ENCODE measurements around the gene CLIP3. TPM values are rescaled to one million over a fixed set of nuclear protein-coding genes. Genes with fewer than 3 reads are reported as not detected.

The CLIP3 gene
- total and polyA plus RNA-seq, 9 donors = 16.1 to 91.3 (median 54.9) TPM

DNA sequence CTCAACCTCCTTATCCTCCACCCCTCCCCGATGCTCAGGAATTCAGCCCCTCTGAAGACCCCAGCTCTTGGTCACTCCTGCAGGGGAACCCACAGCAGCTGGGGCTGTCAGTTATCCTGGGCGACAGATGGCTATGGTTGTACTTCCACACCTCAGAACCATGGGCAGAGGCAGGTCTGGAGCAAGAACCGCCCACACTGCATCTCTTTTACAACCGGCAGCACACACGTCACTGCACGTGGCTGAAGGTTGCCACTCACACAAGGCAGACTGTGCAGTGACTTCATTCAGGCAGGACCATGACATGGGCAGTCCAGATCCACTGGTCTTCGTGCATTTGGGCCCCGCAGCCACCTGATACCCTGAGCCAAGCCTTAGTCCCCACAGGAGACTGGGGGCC, 59.2 kb downstream of the CLIP3 start:
- DNase-seq = no peak
- Histone ChIP-seq H3K4me3 (no peak overlapping the region), H3K9me3 (no peaks in the 10 kb centered on the region), H3K36me3 (no peaks in the 10 kb centered on the region), H3K27ac (no peak overlapping the region), H3K4me1 (ENCODE audit: insufficient read depth) (no peaks in the 10 kb centered on the region), H3K27me3 (no peaks in the 10 kb centered on the region)
- intact Hi-C loops (cut with DNase I) = no loop called here
- TF ChIP-seq POLR2A (IDR thresholded peaks at IDR 0.05) = no peak
- 33 to 44% (median 44%) methylated on average over 8 of the region's 8 CpGs for WGBS, 3 donors

DNA sequence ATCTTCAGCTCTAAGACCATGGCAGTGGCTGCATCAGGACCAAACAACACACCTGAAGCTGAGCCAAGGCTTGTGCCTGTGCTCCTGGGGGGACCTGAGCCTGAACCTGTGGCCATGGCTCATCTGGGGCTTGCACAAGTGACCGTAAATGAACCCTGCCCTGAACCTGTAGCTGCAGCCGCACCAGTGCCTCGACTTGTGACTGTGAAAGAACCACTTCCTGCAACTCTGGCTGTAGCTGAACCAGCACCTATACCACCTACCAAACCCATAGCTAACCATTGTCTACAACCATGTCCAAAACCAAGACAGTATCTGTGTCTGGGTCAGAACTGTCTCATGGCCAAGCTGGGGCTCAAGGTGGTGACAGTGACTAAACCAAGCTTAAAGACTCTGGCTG, 65.9 kb downstream of the CLIP3 start:
- H3K4me1 ChIP-seq (ENCODE audit: insufficient read depth) = no peaks in the 10 kb centered on the region
- H3K4me3 ChIP-seq = no peak overlapping the region

More for the DNA sequence above, 65.9 kb downstream of the CLIP3 start:
- 75 to 79% (median 79%) methylated on average over 3 of the region's 3 CpGs for WGBS, 3 donors
- no peak for DNase-seq
- Histone ChIP-seq H3K36me3 (no peaks in the 10 kb centered on the region), H3K27ac (no peak overlapping the region), H3K9me3 (no peaks in the 10 kb centered on the region), H3K27me3 (no peaks in the 10 kb centered on the region)
- intact Hi-C loops (cut with DNase I) = no loop called here
- TF ChIP-seq EP300 (IDR thresholded peaks at IDR 0.05) (no peak), POLR2A (IDR thresholded peaks at IDR 0.05) (no peak)
- TF ChIP-seq, protein P1, sequence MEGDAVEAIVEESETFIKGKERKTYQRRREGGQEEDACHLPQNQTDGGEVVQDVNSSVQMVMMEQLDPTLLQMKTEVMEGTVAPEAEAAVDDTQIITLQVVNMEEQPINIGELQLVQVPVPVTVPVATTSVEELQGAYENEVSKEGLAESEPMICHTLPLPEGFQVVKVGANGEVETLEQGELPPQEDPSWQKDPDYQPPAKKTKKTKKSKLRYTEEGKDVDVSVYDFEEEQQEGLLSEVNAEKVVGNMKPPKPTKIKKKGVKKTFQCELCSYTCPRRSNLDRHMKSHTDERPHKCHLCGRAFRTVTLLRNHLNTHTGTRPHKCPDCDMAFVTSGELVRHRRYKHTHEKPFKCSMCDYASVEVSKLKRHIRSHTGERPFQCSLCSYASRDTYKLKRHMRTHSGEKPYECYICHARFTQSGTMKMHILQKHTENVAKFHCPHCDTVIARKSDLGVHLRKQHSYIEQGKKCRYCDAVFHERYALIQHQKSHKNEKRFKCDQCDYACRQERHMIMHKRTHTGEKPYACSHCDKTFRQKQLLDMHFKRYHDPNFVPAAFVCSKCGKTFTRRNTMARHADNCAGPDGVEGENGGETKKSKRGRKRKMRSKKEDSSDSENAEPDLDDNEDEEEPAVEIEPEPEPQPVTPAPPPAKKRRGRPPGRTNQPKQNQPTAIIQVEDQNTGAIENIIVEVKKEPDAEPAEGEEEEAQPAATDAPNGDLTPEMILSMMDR (IDR thresholded peaks at IDR 0.05) = no peak

Other genes starting within 250 kb of the CLIP3 start
- under 1 TPM in 1 of 7 donors, not detected in 6; 0.41 TPM for gene PRODH2, start 220.0 kb downstream of the CLIP3 start, total RNA-seq
- gene PRODH2, start 220.0 kb downstream of the CLIP3 start, polyA plus RNA-seq = not detected
- gene NPHS1, start 180.4 kb downstream of the CLIP3 start, total RNA-seq = 1 to 10 TPM in 1 of 7 donors, under 1 TPM in 1, not detected in 5; 0.12 to 1.0 TPM
- gene NPHS1, start 180.4 kb downstream of the CLIP3 start, polyA plus RNA-seq = under 1 TPM in 1 of 2 donors, not detected in 1; 0.01 TPM
- under 1 TPM in 2 of 7 donors, not detected in 5; 0.12 to 0.15 TPM for gene KIRREL2, start 176.0 kb downstream of the CLIP3 start, total RNA-seq
- under 1 TPM; 0.02 to 0.05 TPM for gene KIRREL2, start 176.0 kb downstream of the CLIP3 start, polyA plus RNA-seq
- gene APLP1, start 164.3 kb downstream of the CLIP3 start, total RNA-seq = 10 to 100 TPM in 1 of 7 donors, 1 to 10 TPM in 3, under 1 TPM in 3; 0.55 to 10.1 (median 1.5) TPM
- 1 to 10 TPM; 1.6 to 3.0 TPM for gene APLP1, start 164.3 kb downstream of the CLIP3 start, polyA plus RNA-seq
- gene NFKBID, start 132.3 kb downstream of the CLIP3 start, total RNA-seq = 10 to 100 TPM; 10.4 to 23.7 (median 14.6) TPM
- 1 to 10 TPM; 4.8 to 5.0 TPM for gene NFKBID, start 132.3 kb downstream of the CLIP3 start, polyA plus RNA-seq
- 1 to 10 TPM in 6 of 7 donors, under 1 TPM in 1; 0.92 to 6.3 (median 5.5) TPM for gene HCST, start 130.3 kb downstream of the CLIP3 start, total RNA-seq
- 1 to 10 TPM; 8.5 to 9.2 TPM for gene HCST, start 130.3 kb downstream of the CLIP3 start, polyA plus RNA-seq
- 10 to 100 TPM in 6 of 7 donors, 1 to 10 TPM in 1; 9.2 to 41.5 (median 31.4) TPM for gene TYROBP, start 124.6 kb downstream of the CLIP3 start, total RNA-seq
- gene TYROBP, start 124.6 kb downstream of the CLIP3 start, polyA plus RNA-seq = 100 to 1,000 TPM in 1 of 2 donors, 10 to 100 TPM in 1; 55.1 to 135 TPM
- 10 to 100 TPM; 10.6 to 31.2 (median 21.9) TPM for gene LRFN3, start 96.5 kb downstream of the CLIP3 start, total RNA-seq
- gene LRFN3, start 96.5 kb downstream of the CLIP3 start, polyA plus RNA-seq = 10 to 100 TPM in 1 of 2 donors, 1 to 10 TPM in 1; 6.4 to 13.4 TPM
- 10 to 100 TPM; 17.0 to 78.6 (median 20.2) TPM for gene SDHAF1, start 37.7 kb downstream of the CLIP3 start, total RNA-seq
- gene SDHAF1, start 37.7 kb downstream of the CLIP3 start, polyA plus RNA-seq = 10 to 100 TPM; 11.2 to 21.6 TPM
- gene SYNE4, start 24.1 kb downstream of the CLIP3 start, total RNA-seq = 1 to 10 TPM in 4 of 7 donors, under 1 TPM in 3; 0.43 to 2.6 (median 1.7) TPM
- under 1 TPM; 0.37 to 0.48 TPM for gene SYNE4, start 24.1 kb downstream of the CLIP3 start, polyA plus RNA-seq
- 10 to 100 TPM; 12.7 to 25.5 (median 18.6) TPM for gene ALKBH6, start 18.7 kb downstream of the CLIP3 start, total RNA-seq
- gene ALKBH6, start 18.7 kb downstream of the CLIP3 start, polyA plus RNA-seq = 10 to 100 TPM; 17.7 to 18.3 TPM
- gene THAP8, start 21.4 kb upstream of the CLIP3 start, total RNA-seq = 1 to 10 TPM; 5.3 to 7.9 (median 6.5) TPM
- 1 to 10 TPM; 1.9 to 5.9 TPM for gene THAP8, start 21.4 kb upstream of the CLIP3 start, polyA plus RNA-seq
- gene WDR62, start 22.0 kb upstream of the CLIP3 start, total RNA-seq = 1 to 10 TPM in 2 of 7 donors, under 1 TPM in 5; 0.24 to 1.0 (median 0.69) TPM
- under 1 TPM; 0.18 to 0.51 TPM for gene WDR62, start 22.0 kb upstream of the CLIP3 start, polyA plus RNA-seq
- not detected for gene OVOL3, start 78.3 kb upstream of the CLIP3 start, total RNA-seq
- not detected for gene OVOL3, start 78.3 kb upstream of the CLIP3 start, polyA plus RNA-seq
- 10 to 100 TPM; 61.4 to 84.8 (median 70.0) TPM for gene POLR2I, start 82.0 kb upstream of the CLIP3 start, total RNA-seq
- 10 to 100 TPM; 49.4 to 73.8 TPM for gene POLR2I, start 82.0 kb upstream of the CLIP3 start, polyA plus RNA-seq
- gene TBCB, start 82.6 kb upstream of the CLIP3 start, total RNA-seq = 100 to 1,000 TPM in 6 of 7 donors, 10 to 100 TPM in 1; 94.3 to 160 (median 144) TPM
- 100 to 1,000 TPM; 124 to 175 TPM for gene TBCB, start 82.6 kb upstream of the CLIP3 start, polyA plus RNA-seq
- gene CAPNS1, start 107.2 kb upstream of the CLIP3 start, total RNA-seq = 100 to 1,000 TPM in 6 of 7 donors, 10 to 100 TPM in 1; 69.4 to 571 (median 488) TPM
- 100 to 1,000 TPM; 424 to 783 TPM for gene CAPNS1, start 107.2 kb upstream of the CLIP3 start, polyA plus RNA-seq
- gene COX7A1, start 119.6 kb upstream of the CLIP3 start, total RNA-seq = 10 to 100 TPM; 39.9 to 81.4 (median 56.7) TPM
- gene COX7A1, start 119.6 kb upstream of the CLIP3 start, polyA plus RNA-seq = 10 to 100 TPM; 31.4 to 36.0 TPM
- 10 to 100 TPM in 1 of 7 donors, 1 to 10 TPM in 6; 3.6 to 10.1 (median 7.6) TPM for gene ZNF565, start 181.8 kb upstream of the CLIP3 start, total RNA-seq
- 1 to 10 TPM; 4.1 to 6.9 TPM for gene ZNF565, start 181.8 kb upstream of the CLIP3 start, polyA plus RNA-seq
- 10 to 100 TPM; 52.0 to 73.8 (median 57.7) TPM for gene ZNF146, start 182.2 kb upstream of the CLIP3 start, total RNA-seq
- gene ZNF146, start 182.2 kb upstream of the CLIP3 start, polyA plus RNA-seq = 10 to 100 TPM; 38.1 to 56.2 TPM